GM18502 (cell line): Measurements from ENCODE around the gene COMMD3.
A peak's percentile ranks its signal among the peaks of the same experiment; 100 is the strongest.

Experiments used
- ATAC-seq: cut with Tn5 transposase; IDR thresholded peaks from one replicate; pipeline ENCODE4 v1.9.1; 2021; ENCODE audit warnings: mild to moderate bottlenecking; ENCODE audit not compliant: unreplicated experiment, poor library complexity

The COMMD3 gene

GRCh38 chr10:22364407-22365140 lies 48.4 kb downstream of the COMMD3 start:
- ATAC-seq, result no peak

- ATAC-seq, result peak; percentile 66
Observed at GRCh38 chr10:22365233-22365632, 49.0 kb downstream of the COMMD3 start.

GRCh38 chr10:22365644-22366434 lies 49.7 kb downstream of the COMMD3 start:
- no peak for ATAC-seq

GRCh38 chr10:22366435-22366703 lies 50.2 kb downstream of the COMMD3 start:
- ATAC-seq, result no peak

GRCh38 chr10:22366771-22367170 lies 50.6 kb downstream of the COMMD3 start:
- ATAC-seq, result no peak

GRCh38 chr10:22367471-22367870 lies 51.3 kb downstream of the COMMD3 start:
- no peak for ATAC-seq

GRCh38 chr10:22368402-22368801 lies 52.2 kb downstream of the COMMD3 start:
- no peak for ATAC-seq

- ATAC-seq, result no peak
Observed at GRCh38 chr10:22368981-22369380, 52.8 kb downstream of the COMMD3 start.

- ATAC-seq, result peak; percentile 62
Observed at GRCh38 chr10:22369434-22370072, 53.4 kb downstream of the COMMD3 start.
